ENCODE data around the gene INHBC. TPM values are rescaled to one million over a fixed set of nuclear protein-coding genes. Genes with fewer than 3 reads are reported as not detected.

INHBC gene
- total and polyA plus RNA-seq, 10 donors, result 0.19 TPM; not detected in 9

DNA sequence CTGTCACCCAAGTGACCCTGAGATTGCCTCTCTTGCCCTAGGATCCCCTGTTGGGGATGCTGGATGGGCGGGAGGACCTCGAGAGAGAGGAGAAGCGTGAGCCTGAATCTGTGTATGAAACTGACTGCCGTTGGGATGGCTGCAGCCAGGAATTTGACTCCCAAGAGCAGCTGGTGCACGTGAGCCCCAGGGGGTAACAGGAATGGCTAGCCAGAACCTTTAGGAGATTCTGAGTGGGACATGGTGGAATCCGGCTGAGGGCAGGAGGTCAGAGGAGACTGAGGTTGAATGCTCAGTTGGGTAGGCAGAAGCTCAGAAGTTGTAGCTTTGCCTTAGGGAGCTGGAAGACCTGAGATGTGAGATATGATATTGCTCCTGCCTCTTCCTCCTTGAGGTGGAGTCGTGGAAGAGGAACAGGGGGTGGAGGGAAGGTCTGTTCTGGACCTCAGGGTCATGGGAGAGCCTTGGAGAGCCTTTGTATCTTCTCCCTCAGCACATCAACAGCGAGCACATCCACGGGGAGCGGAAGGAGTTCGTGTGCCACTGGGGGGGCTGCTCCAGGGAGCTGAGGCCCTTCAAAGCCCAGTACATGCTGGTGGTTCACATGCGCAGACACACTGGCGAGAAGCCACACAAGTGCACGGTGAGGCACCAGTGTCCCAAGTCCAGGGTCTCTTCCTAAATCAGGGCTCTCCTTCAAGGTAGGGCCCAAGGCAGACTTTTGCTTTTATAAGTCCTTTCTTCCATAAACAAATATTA, 31.3 kb downstream of the INHBC start:
- WGBS, 5 donors, result 75 to 78% (median 77%) methylated on average over 14 of the region's 14 CpGs
- Histone ChIP-seq H3K9me3 (no peaks in the 10 kb centered on the region), H3K27me3 (replicated peaks in 1 of 7) (peaks cover 0 to 16% (median 10%) of the 10 kb centered on the region in 7 donors), H3K27ac (no peak overlapping the region), H3K4me3 (no peak overlapping the region), H3K4me1 (peaks cover 14 to 49% (median 28%) of the 10 kb centered on the region in 6 donors), H3K36me3 (peaks cover 0 to 48% (median 25%) of the 10 kb centered on the region in 6 donors)
- TF ChIP-seq, protein P1, sequence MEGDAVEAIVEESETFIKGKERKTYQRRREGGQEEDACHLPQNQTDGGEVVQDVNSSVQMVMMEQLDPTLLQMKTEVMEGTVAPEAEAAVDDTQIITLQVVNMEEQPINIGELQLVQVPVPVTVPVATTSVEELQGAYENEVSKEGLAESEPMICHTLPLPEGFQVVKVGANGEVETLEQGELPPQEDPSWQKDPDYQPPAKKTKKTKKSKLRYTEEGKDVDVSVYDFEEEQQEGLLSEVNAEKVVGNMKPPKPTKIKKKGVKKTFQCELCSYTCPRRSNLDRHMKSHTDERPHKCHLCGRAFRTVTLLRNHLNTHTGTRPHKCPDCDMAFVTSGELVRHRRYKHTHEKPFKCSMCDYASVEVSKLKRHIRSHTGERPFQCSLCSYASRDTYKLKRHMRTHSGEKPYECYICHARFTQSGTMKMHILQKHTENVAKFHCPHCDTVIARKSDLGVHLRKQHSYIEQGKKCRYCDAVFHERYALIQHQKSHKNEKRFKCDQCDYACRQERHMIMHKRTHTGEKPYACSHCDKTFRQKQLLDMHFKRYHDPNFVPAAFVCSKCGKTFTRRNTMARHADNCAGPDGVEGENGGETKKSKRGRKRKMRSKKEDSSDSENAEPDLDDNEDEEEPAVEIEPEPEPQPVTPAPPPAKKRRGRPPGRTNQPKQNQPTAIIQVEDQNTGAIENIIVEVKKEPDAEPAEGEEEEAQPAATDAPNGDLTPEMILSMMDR (IDR thresholded peaks at IDR 0.05 in 8 of 11, conservative IDR thresholded peaks at IDR 0.05 in 3 of 11), result no peak
- TF ChIP-seq POLR2A (IDR thresholded peaks at IDR 0.05) (no peak), POLR2AphosphoS5 (IDR thresholded peaks at IDR 0.05) (peak; percentile 28 to 40 (median 37))
- peak; percentile 76 for DNase-seq
- intact Hi-C loops (cut with DNase I; ENCODE audit: low total_unique reads), result no loop called here

DNA sequence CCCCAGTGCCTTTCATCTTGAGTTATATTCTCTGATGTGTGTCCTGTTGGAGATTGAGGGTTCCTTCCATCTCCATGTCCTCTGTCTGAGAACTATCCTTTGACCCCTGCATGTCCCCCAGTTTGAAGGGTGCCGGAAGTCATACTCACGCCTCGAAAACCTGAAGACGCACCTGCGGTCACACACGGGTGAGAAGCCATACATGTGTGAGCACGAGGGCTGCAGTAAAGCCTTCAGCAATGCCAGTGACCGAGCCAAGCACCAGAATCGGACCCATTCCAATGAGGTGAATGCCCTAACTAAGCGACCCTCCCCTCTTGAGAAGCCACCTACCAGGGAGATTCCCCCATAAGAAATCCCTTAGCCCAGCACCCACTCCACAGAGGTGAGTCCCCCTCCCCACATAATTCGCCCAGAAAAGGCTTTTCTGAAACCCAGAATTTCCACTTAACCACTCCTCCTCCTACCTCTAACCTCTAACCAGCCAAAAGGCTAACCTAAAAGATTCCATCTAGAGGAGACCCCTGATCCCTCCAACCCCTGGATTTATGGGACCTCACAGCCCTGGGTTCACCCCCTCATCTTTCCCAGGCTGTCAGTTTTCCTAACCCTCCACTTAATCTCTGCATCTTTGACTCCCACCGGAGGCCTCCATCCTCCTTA, 32.8 kb downstream of the INHBC start:
- DNase-seq, result peak; percentile 58
- WGBS, 5 donors, result 86 to 94% (median 87%) methylated on average over 12 of the region's 12 CpGs
- Histone ChIP-seq H3K36me3 (peaks cover 0 to 62% (median 37%) of the 10 kb centered on the region in 6 donors), H3K9me3 (no peaks in the 10 kb centered on the region), H3K4me1 (peaks cover 5 to 49% (median 21%) of the 10 kb centered on the region in 6 donors), H3K27me3 (replicated peaks in 1 of 7) (peaks cover 0 to 2% (median 0%) of the 10 kb centered on the region in 7 donors), H3K27ac (no peak overlapping the region), H3K4me3 (no peak overlapping the region)
- intact Hi-C loops (cut with DNase I; ENCODE audit: low total_unique reads), result no loop called here
- no peak for TF ChIP-seq POLR2A (IDR thresholded peaks at IDR 0.05)
- no peak for TF ChIP-seq POLR2AphosphoS5 (IDR thresholded peaks at IDR 0.05)
- TF ChIP-seq, protein P1 (IDR thresholded peaks at IDR 0.05 in 8 of 11, conservative IDR thresholded peaks at IDR 0.05 in 3 of 11), result no peak

DNA sequence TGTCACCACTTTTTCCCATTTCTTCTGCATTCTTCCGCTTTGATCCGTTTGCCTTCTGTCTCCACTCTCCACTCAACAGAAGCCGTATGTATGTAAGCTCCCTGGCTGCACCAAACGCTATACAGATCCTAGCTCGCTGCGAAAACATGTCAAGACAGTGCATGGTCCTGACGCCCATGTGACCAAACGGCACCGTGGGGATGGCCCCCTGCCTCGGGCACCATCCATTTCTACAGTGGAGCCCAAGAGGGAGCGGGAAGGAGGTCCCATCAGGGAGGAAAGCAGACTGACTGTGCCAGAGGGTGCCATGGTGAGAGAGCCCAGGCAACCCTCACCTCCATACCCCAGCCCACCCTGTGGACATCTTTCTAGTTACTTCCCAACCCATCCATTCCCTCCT, 33.3 kb downstream of the INHBC start:
- no peaks in the 10 kb centered on the region for H3K9me3 ChIP-seq
- 86 to 93% (median 90%) methylated on average over 11 of the region's 11 CpGs for WGBS, 5 donors
- no peaks in the 10 kb centered on the region for H3K27me3 ChIP-seq (replicated peaks in 1 of 7)
- peaks cover 0 to 68% (median 41%) of the 10 kb centered on the region in 6 donors for H3K36me3 ChIP-seq
- H3K4me3 ChIP-seq, result no peak overlapping the region
- DNase-seq, result peak; percentile 49
- no peak overlapping the region for H3K27ac ChIP-seq
- peaks cover under 1 to 49% (median 17%) of the 10 kb centered on the region in 6 donors for H3K4me1 ChIP-seq
- intact Hi-C loops (cut with DNase I; ENCODE audit: low total_unique reads), result no loop called here
- TF ChIP-seq, protein P1 (IDR thresholded peaks at IDR 0.05 in 8 of 11, conservative IDR thresholded peaks at IDR 0.05 in 3 of 11), result no peak
- TF ChIP-seq POLR2A (IDR thresholded peaks at IDR 0.05) (no peak), POLR2AphosphoS5 (IDR thresholded peaks at IDR 0.05) (peak; percentile 43 to 58 (median 46))

Data from spleen (tissue), 11 donors.